Medulla oblongata (tissue), 1 donor: ENCODE data around the gene ACSL1.
"Not testable (repeated sequence)": the region's sequence is repeated elsewhere in the genome, so short reads cannot be mapped to it uniquely, and the experiment has no call there.

ENCODE experiments used
- DNase-seq: peaks from one replicate; pipeline ENCODE4 v3.0.0-alpha.2; 2015; ENCODE audit errors: extremely low spot score

Gene ACSL1

GRCh38 chr4:184790826-184791225 is 34.9 kb downstream of the ACSL1 start:
- no peak for DNase-seq

- DNase-seq, result no peak
Measured at GRCh38 chr4:184787766-184788503, 37.8 kb downstream of the ACSL1 start.

- DNase-seq, result no peak
Measured at GRCh38 chr4:184785813-184786212, 40.0 kb downstream of the ACSL1 start.

- DNase-seq, result no peak
Measured at GRCh38 chr4:184784628-184785257, 41.0 kb downstream of the ACSL1 start.

- DNase-seq, result peak; percentile 37
Measured at GRCh38 chr4:184782731-184783373, 42.9 kb downstream of the ACSL1 start.

- not testable (repeated sequence) for DNase-seq
Measured at GRCh38 chr4:184779160-184779559, 46.6 kb downstream of the ACSL1 start.

GRCh38 chr4:184778325-184778724 is 47.4 kb downstream of the ACSL1 start:
- DNase-seq, result no peak

GRCh38 chr4:184776821-184777220 is 48.9 kb downstream of the ACSL1 start:
- no peak for DNase-seq

- DNase-seq, result no peak
Measured at GRCh38 chr4:184775854-184776555, 49.8 kb downstream of the ACSL1 start.

GRCh38 chr4:184774152-184774551 is 51.6 kb downstream of the ACSL1 start:
- DNase-seq, result no peak

- no peak for DNase-seq
Measured at GRCh38 chr4:184771416-184771815, 54.4 kb downstream of the ACSL1 start.

GRCh38 chr4:184769141-184769765 is 56.5 kb downstream of the ACSL1 start:
- DNase-seq, result no peak

GRCh38 chr4:184768296-184768695 is 57.5 kb downstream of the ACSL1 start:
- no peak for DNase-seq

GRCh38 chr4:184766446-184766845 is 59.3 kb downstream of the ACSL1 start:
- DNase-seq, result no peak

GRCh38 chr4:184765473-184766340 is 60.1 kb downstream of the ACSL1 start:
- no peak for DNase-seq

GRCh38 chr4:184764601-184765000 is 61.2 kb downstream of the ACSL1 start:
- DNase-seq, result no peak

GRCh38 chr4:184763150-184763780 is 62.5 kb downstream of the ACSL1 start:
- DNase-seq, result no peak

- no peak for DNase-seq
Measured at GRCh38 chr4:184762100-184762499, 63.7 kb downstream of the ACSL1 start.

GRCh38 chr4:184760681-184761080 is 65.1 kb downstream of the ACSL1 start:
- DNase-seq, result no peak

GRCh38 chr4:184757810-184758209 is 68.0 kb downstream of the ACSL1 start:
- no peak for DNase-seq
